Stimulated activated CD4-positive, alpha-beta T cell treated with anti-CD3 and anti-CD28 coated beads, Interleukin-15, amount 100 ng/mL, for 1 hour (primary cell): ENCODE measurements around the gene FAM83F.

Experiments used
- DNase-seq, 2 donors: peaks; one replicate each; pipeline ENCODE4 v3.0.0-alpha.2; 2020; ENCODE audit warnings: low read depth in 1 of 2, low spot score in 1 of 2

The FAM83F gene

DNA sequence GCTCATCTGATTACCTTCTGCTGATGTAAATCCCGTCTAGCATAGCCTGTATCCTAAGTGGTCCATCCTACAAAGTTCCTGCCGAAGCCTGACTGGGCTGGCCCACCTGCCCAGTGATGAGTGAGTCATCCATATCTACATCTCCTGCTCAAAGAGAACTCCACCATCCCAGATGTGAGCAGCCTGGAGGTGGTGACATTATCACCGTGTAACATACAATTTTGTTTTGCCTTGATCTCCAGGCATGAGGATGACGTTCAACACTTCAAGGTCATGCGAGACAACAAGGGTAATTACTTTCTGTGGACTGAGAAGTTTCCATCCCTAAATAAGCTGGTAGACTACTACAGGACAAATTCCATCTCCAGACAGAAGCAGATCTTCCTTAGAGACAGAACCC lies 29.0 kb upstream of the FAM83F start:
- DNase-seq, result no peak

DNA sequence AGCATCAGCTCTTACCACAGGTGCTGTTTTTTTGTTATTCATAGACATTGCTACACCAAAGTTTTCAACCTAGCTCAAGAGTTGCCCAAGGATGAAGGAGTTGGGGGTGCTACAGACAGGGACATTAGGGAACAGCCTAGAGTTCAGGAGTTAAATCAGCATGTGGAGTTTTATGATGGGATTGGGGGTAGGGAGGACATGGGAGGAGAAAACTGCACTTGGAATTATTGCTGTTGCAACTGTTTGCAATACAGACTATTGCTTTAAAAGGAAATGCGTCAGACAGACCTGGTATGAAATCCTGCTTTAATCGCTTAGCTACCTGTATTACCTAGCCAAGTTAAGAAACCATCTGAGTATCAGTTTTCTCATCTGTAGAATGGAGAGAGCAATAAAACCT lies 28.3 kb upstream of the FAM83F start:
- no peak for DNase-seq

DNA sequence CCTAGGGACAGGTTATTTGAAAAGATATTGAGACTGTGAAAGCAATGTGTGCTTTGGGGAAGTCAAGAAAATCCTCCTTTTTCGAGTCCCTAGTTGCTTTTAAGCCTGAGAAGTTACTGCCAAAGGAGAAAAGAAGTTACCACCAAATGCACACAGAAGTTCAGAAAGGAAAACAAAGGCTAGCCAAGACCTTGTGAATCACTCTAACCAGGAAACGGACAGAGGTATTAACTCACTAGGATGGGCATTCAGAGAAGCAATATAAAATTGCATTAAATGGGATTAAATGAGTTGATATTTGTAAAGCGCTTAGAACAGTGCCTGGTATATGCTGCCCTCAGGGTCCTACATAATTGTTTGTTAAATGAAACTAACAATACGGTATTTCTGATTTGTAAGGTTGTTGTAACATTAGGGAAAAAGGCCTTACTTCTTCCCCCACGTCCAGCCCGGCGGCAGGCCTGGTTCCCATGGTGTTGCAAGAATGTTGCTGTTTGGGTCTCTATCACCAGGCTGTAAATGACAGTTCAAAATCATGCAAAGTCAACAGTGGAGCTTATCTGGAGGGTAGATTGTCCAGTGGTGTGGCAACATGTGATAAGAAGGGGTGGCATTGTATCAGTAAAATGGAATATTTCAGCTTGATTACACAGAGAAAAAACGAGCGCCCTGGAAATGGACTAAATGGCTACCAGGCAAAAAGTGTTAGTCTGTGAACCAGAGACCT lies 27.5 kb upstream of the FAM83F start:
- DNase-seq, result no peak

DNA sequence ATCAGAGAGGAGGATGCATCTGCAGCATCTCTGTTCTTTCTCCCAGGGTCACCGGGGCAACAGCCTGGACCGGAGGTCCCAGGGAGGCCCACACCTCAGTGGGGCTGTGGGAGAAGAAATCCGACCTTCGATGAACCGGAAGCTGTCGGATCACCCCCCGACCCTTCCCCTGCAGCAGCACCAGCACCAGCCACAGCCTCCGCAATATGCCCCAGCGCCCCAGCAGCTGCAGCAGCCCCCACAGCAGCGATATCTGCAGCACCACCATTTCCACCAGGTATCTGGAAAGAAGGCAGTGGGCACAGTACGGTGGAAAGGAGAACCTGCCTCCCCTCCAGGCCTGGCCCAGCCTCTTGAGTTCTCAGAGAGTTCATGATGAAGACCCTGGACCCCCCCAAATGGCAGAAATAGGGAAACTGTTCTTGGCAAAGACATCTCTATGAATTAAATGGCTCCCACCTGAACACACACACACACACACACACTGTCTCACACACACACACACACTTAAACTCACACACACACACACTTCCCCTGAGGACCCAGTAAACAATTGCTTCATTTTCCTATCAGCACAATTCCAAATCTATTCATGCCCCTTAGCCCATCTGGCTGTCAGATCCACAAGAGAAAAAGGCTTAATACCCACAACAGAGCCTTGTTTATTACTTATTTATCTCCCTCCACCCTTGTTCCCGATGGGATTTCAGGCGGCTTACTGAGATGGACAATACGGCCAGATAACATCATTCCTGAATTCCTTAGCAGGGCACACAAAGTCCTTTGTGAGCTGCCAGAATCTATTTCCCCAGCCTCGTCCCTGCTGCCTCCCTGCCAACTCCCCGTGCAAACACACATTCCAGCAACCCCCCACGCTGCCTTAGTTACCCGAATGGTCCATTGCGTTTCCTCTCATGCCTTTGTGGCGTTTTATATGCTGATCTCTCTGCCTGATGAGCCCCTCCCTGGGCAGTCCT lies 26.5 kb upstream of the FAM83F start:
- no peak for DNase-seq

DNA sequence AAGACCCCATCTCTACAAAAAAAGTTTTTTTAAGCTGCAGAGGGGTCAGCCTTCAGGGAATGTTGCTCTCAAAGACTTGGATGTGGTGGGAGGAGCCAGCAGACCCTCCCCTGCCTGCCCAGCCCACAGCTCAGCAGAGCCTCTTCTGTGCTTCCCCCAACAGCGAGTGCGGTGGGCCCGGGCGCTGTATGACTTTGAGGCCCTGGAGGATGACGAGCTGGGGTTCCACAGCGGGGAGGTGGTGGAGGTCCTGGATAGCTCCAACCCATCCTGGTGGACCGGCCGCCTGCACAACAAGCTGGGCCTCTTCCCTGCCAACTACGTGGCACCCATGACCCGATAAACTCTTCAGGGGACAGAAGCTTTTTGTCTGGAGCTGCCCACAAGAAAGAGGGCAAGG lies 24.0 kb upstream of the FAM83F start:
- no peak for DNase-seq

DNA sequence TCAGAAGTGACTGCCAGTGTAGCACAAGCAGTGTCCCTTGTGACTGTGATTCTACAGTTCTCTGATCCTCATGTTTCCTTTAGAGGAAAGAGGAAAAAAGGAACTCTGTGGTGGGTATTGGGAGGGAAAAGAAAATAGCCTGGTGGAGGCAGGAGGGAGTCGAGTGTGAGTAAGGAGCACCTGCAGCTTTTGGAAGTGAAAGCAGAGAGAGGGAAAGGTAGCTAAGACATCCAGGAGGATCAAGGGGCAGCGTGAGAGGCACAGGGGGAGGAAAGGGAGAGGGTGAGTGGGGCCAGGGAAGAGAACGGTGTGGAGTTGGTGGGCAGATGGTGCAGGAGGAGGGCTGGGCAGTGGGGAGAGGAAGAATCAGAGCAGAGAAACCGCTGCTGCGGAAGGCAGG lies 22.1 kb upstream of the FAM83F start:
- DNase-seq, result no peak

DNA sequence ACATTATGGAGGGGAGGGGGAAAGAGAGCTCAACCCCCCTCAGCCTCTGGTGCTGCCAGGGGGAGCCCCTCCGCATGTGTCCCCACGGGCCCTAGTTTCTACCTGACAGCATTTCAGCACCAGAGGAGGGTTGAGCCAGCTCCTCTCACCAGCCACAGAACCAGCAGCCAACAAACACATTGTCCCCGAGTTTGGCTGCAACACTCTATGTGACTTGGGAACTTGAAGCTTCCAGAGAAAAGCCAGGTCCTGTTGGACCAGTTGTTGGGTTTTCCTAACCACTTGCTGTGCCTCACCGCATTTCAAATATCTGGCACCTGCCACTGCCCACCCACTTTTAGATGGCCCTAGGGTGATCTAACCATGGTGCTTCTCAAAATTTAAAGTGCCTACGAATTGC lies 21.1 kb upstream of the FAM83F start:
- DNase-seq, result no peak

DNA sequence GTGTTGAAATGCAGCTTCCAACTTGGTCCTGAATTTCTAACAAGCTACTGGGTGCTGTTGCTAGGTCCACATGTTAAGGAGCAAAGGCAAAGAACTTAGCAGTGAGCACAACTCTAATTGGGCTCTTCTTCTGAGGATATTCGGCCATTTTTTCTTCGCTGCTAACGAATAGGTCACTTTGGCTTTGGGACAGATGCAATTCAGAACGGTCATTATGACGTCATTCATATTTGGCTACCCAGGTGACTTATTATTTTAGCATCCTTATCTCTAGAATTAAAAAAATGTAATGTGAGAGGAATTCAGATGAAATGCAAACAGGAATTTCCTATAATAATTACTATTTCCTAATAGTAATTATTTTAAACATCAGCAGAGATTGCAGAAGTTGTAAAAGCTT lies 20.7 kb upstream of the FAM83F start:
- no peak for DNase-seq

DNA sequence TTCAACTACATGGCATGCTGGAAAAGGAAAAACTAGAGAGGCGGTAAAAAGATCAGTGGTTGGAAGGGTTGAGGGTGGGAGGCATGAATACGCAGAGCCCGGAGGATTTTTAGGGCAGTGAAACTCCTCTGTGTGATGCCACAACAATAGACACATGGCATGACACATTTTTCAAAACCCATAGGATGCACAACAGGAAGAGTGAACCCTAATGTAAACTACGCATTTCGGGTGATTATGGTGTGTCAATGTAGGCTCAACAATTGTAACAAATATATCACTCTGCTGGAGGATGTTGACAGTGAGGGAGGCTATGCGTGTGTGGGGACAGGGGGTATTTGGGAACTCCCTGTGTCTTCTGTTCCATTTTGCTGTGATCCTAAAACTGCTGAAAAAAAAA lies 15.7 kb upstream of the FAM83F start:
- DNase-seq, result no peak

DNA sequence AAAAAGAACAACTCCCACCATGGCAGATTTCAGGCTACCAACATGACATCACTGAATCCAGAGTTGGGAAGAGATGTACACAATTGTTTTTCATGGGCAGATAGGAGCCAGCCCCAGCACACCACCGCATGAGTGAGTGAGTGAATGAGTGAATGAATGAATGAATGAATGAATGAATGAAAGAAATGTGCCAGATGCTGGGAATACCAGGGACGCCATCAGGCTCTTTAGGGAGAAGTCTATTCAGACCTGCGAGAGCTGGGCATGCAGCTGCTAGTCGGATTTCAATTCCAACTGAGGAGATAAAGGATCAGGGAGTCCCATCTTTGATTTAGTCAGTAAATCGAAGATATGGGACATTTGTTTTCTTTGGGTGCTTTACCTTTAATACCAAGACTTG lies 15.3 kb upstream of the FAM83F start:
- no peak for DNase-seq

DNA sequence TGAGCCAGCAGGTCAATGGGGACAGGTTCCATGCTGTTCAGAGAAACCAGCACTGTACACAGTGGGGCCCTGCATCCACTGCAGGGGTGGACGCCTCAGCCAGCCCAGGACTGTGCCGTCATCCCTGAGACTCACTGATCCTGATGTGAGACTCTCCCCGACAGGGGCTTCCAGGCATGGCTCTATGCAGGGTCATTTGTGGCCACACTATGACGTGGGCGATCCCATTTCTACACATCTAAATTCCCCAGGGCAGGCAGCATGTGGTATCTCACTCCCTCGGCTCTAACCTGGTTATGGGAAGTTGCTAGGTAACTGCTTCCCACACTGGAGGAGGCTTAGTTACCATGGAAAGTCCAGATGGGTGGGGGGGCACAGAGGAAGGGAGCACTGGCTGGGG lies 14.2 kb upstream of the FAM83F start:
- DNase-seq, result no peak

DNA sequence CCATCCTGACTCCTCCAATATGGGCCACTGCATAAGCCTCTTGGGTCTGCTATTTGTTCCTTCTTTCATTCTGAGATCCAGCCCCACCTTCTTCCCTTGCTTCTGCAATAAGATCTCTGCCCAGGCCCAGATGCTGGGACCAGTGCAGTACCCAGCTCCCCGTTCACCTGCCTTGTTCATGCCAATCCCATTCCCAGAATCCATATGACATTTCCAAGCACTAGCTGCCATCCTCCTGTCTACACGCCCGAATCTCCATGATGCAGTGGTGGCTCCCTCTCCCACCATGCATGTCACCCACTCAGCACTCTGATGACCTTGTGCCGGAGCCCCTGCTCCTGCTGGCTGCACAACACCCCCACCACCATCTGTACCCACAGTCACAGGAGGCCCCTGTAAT lies 11.4 kb upstream of the FAM83F start:
- DNase-seq, result no peak

DNA sequence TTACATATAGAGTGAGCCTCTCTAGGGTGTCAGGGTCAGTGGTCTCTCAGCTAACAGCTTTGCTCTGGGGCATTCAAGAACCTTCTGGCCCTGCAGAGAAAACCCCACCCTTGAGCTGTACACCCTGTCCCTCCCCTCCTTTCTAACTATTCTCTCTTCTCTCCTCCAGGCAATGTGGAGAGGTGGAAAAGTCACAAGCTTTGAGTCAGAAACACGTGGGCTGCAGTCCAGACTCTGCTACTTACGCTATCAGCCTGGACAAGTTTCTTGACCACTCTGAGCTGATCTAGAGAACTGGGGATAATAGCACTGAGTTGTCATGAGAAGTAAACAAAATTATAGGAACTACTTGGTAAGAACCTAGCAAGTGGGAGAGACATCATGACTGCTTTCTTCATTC lies 10.7 kb upstream of the FAM83F start:
- DNase-seq, result no peak

DNA sequence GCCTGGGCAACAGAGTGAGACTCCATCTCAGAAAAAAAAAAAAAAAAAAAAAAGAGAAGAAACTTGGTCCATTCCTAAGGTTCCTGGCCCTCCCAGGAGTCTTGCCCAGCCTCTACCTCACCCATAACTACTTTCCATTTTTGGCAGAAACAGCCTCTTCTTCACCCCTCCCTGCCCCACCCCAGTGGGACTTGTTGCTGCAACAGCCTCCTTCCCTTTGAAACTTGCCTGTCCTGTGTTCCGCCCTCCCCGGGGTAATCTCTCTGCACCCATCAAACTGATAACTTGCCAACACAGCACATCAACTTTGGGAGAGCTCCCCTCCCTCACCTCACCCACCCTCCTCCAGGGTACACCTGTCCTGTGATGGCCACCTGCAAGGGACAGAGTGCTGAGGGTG lies 10.0 kb upstream of the FAM83F start:
- DNase-seq, result no peak

DNA sequence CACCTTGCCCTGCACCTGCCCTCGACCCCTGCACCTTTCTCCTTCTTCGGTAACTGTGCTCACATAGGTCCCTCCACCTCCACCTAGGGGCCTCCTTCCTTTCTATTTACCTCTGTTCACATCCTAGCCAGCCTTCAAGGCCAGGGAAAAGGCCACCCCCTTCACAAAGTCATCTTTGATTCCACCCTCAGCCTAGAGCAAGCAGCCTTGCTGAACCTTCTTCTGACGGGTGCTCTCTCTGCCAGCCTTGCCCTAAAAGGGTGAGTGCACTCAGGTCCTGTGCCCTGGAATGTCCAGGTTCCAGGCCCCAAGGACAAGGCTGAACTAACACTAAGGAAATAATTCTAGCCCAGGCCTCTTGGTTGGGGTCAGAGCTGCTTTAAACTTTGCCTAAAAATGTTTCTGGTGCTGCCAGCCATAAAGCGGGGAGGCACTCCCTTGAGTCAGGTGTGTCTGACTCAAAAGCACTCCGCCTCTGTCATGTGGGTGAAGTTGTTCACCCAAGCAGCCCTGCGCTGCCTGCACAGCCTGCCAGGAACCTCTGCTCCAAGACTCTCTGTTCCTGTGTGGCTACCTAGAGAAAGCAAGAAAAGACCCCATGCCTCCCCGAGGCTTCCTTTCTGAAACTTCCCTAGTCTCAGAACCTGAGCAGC lies 9.2 kb upstream of the FAM83F start:
- DNase-seq, result no peak

DNA sequence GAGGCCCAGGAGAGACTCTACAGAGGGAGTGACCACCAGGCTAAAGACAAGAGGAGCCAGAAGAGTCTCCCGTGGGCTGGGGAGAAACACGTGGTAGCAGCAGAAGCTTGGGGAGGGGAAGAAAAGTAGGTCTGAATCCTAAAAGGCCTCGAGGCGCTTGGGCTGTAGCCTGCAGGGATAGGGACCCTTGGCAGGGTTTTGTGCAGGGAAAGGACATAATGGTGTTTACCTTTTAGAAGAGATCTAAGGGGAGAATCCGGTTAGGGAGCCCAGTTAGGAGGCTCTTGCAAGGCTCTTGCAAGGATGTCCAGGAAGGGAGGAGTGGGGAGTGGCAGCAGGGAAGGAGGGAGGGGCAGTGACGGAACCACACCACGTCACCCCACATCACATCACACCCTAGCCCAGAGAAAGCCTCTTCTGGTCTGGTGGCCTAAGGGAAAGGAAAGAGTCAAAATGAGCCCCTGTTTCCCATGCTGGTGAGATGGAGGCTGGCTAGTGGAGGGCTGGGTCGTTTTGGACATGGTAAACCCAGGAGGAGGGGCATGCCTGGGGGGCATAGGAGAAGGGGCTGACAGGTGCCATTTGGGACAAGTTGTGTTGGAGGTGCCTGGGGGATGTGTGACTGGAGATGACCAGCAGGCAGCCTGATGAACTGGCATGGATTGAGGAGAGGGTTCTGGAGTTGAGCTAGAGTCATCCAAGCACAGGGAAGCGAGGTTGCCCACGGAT lies 6.2 kb upstream of the FAM83F start:
- no peak for DNase-seq

DNA sequence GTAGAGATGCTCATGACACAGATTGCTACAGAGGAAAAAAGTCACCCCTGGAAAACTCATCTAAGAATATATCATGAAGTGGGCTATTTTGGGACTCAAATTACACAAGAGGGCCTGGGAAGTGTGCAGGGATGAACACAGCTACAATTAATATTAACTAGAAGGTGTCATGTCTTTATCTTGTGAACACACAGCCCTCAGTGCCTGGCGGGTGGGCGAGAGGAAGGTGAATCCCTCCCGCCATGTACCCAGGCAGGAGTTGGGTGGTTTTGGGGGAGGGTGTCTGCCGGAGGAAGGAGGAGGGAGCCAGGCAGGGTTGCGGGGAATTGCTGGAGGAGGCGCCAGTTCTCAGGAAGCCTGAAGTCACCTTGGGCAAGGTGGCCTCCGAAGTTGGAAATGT lies 5.1 kb upstream of the FAM83F start:
- no peak for DNase-seq

DNA sequence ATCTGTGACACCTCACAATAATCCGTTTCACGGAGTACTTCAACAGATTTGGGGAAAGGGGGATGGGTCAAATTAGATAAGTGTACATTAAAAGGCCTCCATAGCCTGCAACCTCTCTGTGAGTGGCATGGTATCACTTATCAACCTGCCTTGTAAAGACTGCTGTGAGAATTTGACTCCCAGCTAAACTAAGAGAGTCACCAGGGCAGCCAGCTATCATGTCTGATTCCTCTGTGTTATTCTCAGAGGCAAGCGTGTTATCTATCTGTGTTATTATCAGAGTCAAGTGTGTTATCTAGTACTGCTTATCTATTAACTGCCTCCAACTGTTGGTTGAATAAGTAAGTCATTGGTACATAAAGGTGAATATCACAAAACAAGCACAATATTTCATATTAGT lies 4.1 kb upstream of the FAM83F start:
- DNase-seq, result no peak

DNA sequence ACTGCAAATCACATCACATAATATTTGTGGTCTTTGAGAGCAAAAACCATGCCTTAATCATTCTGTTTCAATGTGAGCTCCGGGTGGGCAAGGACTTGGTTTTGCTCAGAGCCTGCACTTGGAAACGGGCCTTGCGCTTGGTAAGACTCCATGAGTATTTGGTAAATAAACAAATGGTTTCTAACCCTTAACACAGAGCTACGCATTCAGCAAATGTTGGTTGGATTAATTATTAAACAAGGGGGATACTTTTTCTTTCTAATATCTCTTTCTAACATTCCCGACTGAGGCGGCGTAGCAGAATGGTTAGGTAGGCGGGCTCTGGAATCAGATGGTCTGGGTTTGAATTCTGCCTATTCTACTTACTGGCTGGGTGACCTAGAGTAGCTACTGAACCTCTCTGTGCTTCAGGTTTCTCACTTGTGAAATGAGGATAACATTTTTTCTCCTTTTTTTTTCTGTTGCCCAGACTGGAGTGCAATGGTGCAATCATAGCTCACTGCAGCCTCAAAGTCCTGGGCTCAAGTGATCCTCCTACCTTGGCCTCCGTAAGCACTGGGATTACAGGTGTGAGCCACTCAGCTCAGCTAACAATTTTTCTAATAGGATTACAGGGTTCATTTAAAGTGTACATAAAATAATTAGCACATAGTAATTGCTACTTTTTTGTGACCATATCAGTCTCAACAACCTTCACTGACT lies 3.4 kb upstream of the FAM83F start:
- DNase-seq, result no peak

DNA sequence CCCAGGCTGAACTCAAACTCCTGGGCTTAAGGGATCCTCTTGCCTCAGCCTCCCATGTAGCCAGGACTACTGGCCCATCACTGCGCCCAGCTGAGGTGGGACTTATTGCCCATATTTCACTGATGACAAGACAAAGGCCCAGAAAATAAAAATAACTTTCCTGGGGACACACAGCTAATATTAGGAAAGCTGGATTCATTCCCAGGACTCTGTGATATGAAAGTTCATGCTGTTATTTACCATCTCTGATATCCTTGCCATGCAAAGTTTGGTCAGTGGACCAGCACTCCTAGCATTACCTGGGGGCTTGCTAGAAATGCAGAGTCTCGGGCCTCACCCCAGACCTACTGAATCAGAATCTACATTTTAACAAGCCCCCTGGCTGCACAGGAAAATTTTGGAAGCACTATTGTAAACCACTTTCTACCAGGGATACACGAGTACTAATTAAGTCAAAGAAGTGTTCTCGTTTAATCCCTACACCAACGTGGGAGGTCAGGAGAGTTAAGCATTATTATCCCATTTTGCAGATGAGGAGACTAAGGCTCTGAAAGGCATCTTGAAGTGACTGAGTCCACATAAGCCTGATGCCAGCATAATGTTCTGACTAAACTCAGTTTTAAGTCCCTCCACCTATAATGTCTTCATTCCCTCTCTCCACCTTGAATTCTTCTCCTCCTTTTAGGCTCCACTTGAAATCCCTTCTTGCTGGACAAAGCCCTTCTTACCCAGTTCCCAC lies 2.5 kb upstream of the FAM83F start:
- no peak for DNase-seq
